ENCODE results near the gene KIF19. TPM values are rescaled to one million over a fixed set of nuclear protein-coding genes. Genes with fewer than 3 reads are reported as not detected.

The KIF19 gene
- total RNA-seq, 1 donor = not detected

GRCh38 chr17:74314877-74315276, 11.1 kb upstream of the KIF19 start:
- Histone ChIP-seq H4K20me1 (ENCODE audit: insufficient read depth, low read length) (no peaks in the 10 kb centered on the region), H3K4me3 (ENCODE audit: insufficient read depth, low read length) (no peak overlapping the region), H3K9me3 (ENCODE audit: low read depth, low read length) (peaks cover 4% of the 10 kb centered on the region), H3K4me2 (ENCODE audit: insufficient read depth, low read length) (no peak overlapping the region), H3K27me3 (ENCODE audit: insufficient read depth, low read length) (no peaks in the 10 kb centered on the region), H3K27ac (ENCODE audit: low read depth, low read length) (no peak overlapping the region), H3K4me1 (ENCODE audit: insufficient read depth, low read length) (no peaks in the 10 kb centered on the region), H3K36me3 (ENCODE audit: insufficient read depth, low read length) (no peaks in the 10 kb centered on the region), H3K79me2 (ENCODE audit: insufficient read depth, low read length) (no peaks in the 10 kb centered on the region), H2AFZ (ENCODE audit: low read length) (no peak overlapping the region)
- DNase-seq (ENCODE audit: insufficient read length, low spot score, missing footprints) = peak; percentile 74
- TF ChIP-seq CTCF (IDR thresholded peaks at IDR 0.05; ENCODE audit: extremely low read depth, low read depth, low read length) = no peak

DNA sequence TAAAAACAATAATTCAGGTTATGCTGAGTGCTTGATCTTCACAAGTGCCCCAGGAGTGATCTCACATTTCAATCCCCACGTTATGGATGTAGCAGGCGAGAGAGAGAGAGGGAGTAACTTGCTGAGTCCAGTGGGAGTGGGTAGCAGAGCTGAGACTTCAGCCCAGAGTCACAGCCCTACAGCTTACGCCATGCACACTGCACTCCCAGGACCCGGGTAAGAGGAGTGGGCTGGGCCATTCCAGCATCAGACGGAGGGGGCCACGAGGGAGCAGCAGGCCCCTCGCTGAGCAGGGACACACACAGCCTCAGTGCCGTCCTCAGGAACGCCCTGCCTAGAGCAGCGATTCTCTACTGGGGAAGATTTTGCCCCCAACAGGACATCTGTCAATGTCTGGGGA, 9.8 kb upstream of the KIF19 start:
- no peak overlapping the region for H3K4me2 ChIP-seq (ENCODE audit: insufficient read depth, low read length)
- no peak overlapping the region for H3K4me3 ChIP-seq (ENCODE audit: insufficient read depth, low read length)
- H3K36me3 ChIP-seq (ENCODE audit: insufficient read depth, low read length) = no peaks in the 10 kb centered on the region
- H3K4me1 ChIP-seq (ENCODE audit: insufficient read depth, low read length) = no peaks in the 10 kb centered on the region
- no peak overlapping the region for H3K27ac ChIP-seq (ENCODE audit: low read depth, low read length)
- H4K20me1 ChIP-seq (ENCODE audit: insufficient read depth, low read length) = no peaks in the 10 kb centered on the region
- H3K27me3 ChIP-seq (ENCODE audit: insufficient read depth, low read length) = no peaks in the 10 kb centered on the region
- H2AFZ ChIP-seq (ENCODE audit: low read length) = no peak overlapping the region
- H3K79me2 ChIP-seq (ENCODE audit: insufficient read depth, low read length) = no peaks in the 10 kb centered on the region
- peak; percentile 42 for DNase-seq (ENCODE audit: insufficient read length, low spot score, missing footprints)
- peaks cover 4% of the 10 kb centered on the region for H3K9me3 ChIP-seq (ENCODE audit: low read depth, low read length)
- TF ChIP-seq CTCF (IDR thresholded peaks at IDR 0.05; ENCODE audit: extremely low read depth, low read depth, low read length) = no peak

DNA sequence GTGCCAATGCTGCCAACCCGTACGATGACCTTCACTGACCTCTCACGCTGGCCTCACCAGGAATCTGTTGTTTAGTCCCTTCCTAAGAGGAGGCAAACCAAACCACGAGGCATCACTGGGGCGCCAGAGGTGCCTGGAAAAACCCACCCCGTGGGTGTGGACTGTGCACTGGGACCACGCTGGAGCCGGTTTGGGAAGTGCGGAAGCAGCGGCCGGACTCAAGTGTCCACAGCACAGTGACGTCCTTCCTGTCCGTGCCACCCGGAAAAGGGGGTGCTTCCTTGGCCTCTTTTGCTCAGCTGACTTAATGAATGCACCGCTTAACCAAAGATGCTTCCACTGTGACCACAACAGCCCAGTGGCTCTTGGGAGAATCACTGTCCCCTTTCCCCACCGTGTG, 9.0 kb upstream of the KIF19 start:
- peak; percentile 21 for DNase-seq (ENCODE audit: insufficient read length, low spot score, missing footprints)
- no peak overlapping the region for H3K27ac ChIP-seq (ENCODE audit: low read depth, low read length)
- no peak overlapping the region for H3K4me2 ChIP-seq (ENCODE audit: insufficient read depth, low read length)
- no peaks in the 10 kb centered on the region for H4K20me1 ChIP-seq (ENCODE audit: insufficient read depth, low read length)
- no peaks in the 10 kb centered on the region for H3K79me2 ChIP-seq (ENCODE audit: insufficient read depth, low read length)
- TF ChIP-seq CTCF (IDR thresholded peaks at IDR 0.05; ENCODE audit: extremely low read depth, low read depth, low read length) = no peak
- no peak overlapping the region for H2AFZ ChIP-seq (ENCODE audit: low read length)
- no peaks in the 10 kb centered on the region for H3K4me1 ChIP-seq (ENCODE audit: insufficient read depth, low read length)
- H3K9me3 ChIP-seq (ENCODE audit: low read depth, low read length) = peaks cover 4% of the 10 kb centered on the region
- H3K36me3 ChIP-seq (ENCODE audit: insufficient read depth, low read length) = no peaks in the 10 kb centered on the region
- H3K27me3 ChIP-seq (ENCODE audit: insufficient read depth, low read length) = no peaks in the 10 kb centered on the region
- no peak overlapping the region for H3K4me3 ChIP-seq (ENCODE audit: insufficient read depth, low read length)

GRCh38 chr17:74318391-74318790, 7.6 kb upstream of the KIF19 start:
- no peaks in the 10 kb centered on the region for H3K27me3 ChIP-seq (ENCODE audit: insufficient read depth, low read length)
- TF ChIP-seq CTCF (IDR thresholded peaks at IDR 0.05; ENCODE audit: extremely low read depth, low read depth, low read length) = no peak
- no peak overlapping the region for H2AFZ ChIP-seq (ENCODE audit: low read length)
- DNase-seq (ENCODE audit: insufficient read length, low spot score, missing footprints) = peak; percentile 70
- H3K27ac ChIP-seq (ENCODE audit: low read depth, low read length) = no peak overlapping the region
- no peaks in the 10 kb centered on the region for H3K9me3 ChIP-seq (ENCODE audit: low read depth, low read length)
- no peaks in the 10 kb centered on the region for H3K36me3 ChIP-seq (ENCODE audit: insufficient read depth, low read length)
- no peaks in the 10 kb centered on the region for H3K4me1 ChIP-seq (ENCODE audit: insufficient read depth, low read length)
- H3K4me2 ChIP-seq (ENCODE audit: insufficient read depth, low read length) = no peak overlapping the region
- H3K79me2 ChIP-seq (ENCODE audit: insufficient read depth, low read length) = no peaks in the 10 kb centered on the region
- H4K20me1 ChIP-seq (ENCODE audit: insufficient read depth, low read length) = no peaks in the 10 kb centered on the region
- no peak overlapping the region for H3K4me3 ChIP-seq (ENCODE audit: insufficient read depth, low read length)

Data from osteoblast (primary cell).